Left ventricle myocardium inferior (tissue), 1 donor: ENCODE measurements around the gene SLC9A3. TPM values are rescaled to one million over a fixed set of nuclear protein-coding genes. Genes with fewer than 3 reads are reported as not detected.

Experiments
- DNase-seq: peaks from one replicate; pipeline ENCODE4 v3.0.0-alpha.2; 2020
- H3K27ac ChIP-seq: fragments of 200-600 bp; replicated peaks from 2 replicates; pipeline ENCODE4 v1.8.0; 2021
- H3K27me3 ChIP-seq: fragments of 200-600 bp; 2 replicates; pipeline ENCODE4 v1.8.0; 2021; ENCODE audit warnings: low read depth
- H3K36me3 ChIP-seq: fragments of 200-600 bp; 2 replicates; pipeline ENCODE4 v1.8.0; 2021
- H3K4me1 ChIP-seq: fragments of 200-600 bp; 2 replicates; pipeline ENCODE4 v1.8.0; 2021
- H3K4me3 ChIP-seq: fragments of 200-600 bp; 2 replicates; pipeline ENCODE4 v1.8.0; 2021; ENCODE audit warnings: mild to moderate bottlenecking, moderate library complexity
- H3K9me3 ChIP-seq: fragments of 200-600 bp; replicated peaks from 2 replicates; pipeline ENCODE4 v1.8.0; 2021
- intact Hi-C: fragments of 100-400 bp; cut with micrococcal nuclease; formaldehyde crosslinking; loops from one replicate; pipeline ENCODE4 v1.11.0; 2022
- total RNA-seq: library from RNA; stranded (reverse); fragmentation: NEBNext Ultra II Directional; extraction: Animal tissue kit (Norgen Biotek cat#: 25700); gene quantifications from one replicate; pipeline ENCODE4 v1.2.1, GENCODE V29; 2021
- TF ChIP-seq, protein P1 (sequence below): fragments of 200-600 bp; IDR thresholded peaks from 2 replicates; pipeline ENCODE4 v1.8.0; 2021; ENCODE audit warnings: antibody characterized with exemption, mild to moderate bottlenecking, borderline replicate concordance
- donor health status: DM: no; HTN: yes; CAD: no; lungs with severe emphysema.

The SLC9A3 gene
- total RNA-seq, 1 donor from 2014 or later: 0.91 TPM

GRCh38 chr5:555058-555623, 30.9 kb upstream of the SLC9A3 start:
- H3K27ac ChIP-seq: no peak overlapping the region
- H3K4me3 ChIP-seq: no peak overlapping the region
- peaks cover 7% of the 10 kb centered on the region for H3K9me3 ChIP-seq
- no peaks in the 10 kb centered on the region for H3K4me1 ChIP-seq
- H3K36me3 ChIP-seq: no peaks in the 10 kb centered on the region
- TF ChIP-seq, protein P1, sequence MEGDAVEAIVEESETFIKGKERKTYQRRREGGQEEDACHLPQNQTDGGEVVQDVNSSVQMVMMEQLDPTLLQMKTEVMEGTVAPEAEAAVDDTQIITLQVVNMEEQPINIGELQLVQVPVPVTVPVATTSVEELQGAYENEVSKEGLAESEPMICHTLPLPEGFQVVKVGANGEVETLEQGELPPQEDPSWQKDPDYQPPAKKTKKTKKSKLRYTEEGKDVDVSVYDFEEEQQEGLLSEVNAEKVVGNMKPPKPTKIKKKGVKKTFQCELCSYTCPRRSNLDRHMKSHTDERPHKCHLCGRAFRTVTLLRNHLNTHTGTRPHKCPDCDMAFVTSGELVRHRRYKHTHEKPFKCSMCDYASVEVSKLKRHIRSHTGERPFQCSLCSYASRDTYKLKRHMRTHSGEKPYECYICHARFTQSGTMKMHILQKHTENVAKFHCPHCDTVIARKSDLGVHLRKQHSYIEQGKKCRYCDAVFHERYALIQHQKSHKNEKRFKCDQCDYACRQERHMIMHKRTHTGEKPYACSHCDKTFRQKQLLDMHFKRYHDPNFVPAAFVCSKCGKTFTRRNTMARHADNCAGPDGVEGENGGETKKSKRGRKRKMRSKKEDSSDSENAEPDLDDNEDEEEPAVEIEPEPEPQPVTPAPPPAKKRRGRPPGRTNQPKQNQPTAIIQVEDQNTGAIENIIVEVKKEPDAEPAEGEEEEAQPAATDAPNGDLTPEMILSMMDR: no peak
- intact Hi-C loops: no loop called here
- peaks cover 62% of the 10 kb centered on the region for H3K27me3 ChIP-seq
- DNase-seq: no peak

GRCh38 chr5:554284-554988, 30.2 kb upstream of the SLC9A3 start:
- H3K27ac ChIP-seq: no peak overlapping the region
- no peaks in the 10 kb centered on the region for H3K36me3 ChIP-seq
- intact Hi-C loops: no loop called here
- H3K4me1 ChIP-seq: no peaks in the 10 kb centered on the region
- no peak for DNase-seq
- TF ChIP-seq, protein P1: no peak
- peaks cover 62% of the 10 kb centered on the region for H3K27me3 ChIP-seq
- H3K4me3 ChIP-seq: no peak overlapping the region
- peaks cover 7% of the 10 kb centered on the region for H3K9me3 ChIP-seq

DNA sequence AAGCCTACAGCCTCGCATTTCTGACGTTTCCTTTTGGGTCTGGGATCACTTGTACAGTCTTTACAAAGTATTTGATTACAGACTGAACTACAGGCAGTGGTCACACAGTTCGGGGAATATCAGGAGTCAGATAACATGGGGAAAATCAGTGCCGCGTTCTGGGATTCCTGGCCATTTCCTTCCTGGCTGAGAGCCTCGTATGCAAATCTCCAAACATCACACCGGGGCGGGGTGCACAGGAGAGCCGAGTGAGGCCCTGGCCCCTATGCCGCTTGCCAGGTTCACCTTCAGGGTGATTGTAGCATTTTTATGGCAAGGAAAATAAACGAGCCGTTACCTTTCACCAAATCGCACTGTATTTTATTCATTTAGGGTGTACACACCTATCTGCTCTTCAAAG, 29.6 kb upstream of the SLC9A3 start:
- no peaks in the 10 kb centered on the region for H3K4me1 ChIP-seq
- H3K27me3 ChIP-seq: peaks cover 61% of the 10 kb centered on the region
- DNase-seq: no peak
- H3K36me3 ChIP-seq: no peaks in the 10 kb centered on the region
- peaks cover 7% of the 10 kb centered on the region for H3K9me3 ChIP-seq
- intact Hi-C loops: no loop called here
- H3K27ac ChIP-seq: no peak overlapping the region
- TF ChIP-seq, protein P1: no peak
- no peak overlapping the region for H3K4me3 ChIP-seq

DNA sequence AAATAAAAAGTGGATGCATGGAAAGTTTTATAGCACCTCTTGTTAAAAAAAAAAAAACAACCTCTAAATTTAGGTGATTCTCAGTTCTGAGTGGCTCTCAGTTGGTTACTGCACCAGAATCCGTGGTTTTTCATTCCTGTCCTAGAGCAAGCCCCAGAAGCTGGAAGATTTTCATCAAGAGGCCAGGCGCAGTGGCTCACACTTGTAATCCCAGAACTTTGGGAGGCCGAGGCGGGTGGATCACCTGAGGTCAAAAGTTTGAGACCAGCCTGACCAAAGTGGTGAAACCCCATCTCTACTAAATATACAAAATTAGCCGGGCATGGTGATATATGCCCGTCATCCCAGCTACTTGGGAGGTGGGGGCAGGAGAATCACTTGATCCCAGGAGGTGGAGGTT, 27.2 kb upstream of the SLC9A3 start:
- Histone ChIP-seq H3K4me1 (no peaks in the 10 kb centered on the region), H3K27me3 (peaks cover 65% of the 10 kb centered on the region), H3K9me3 (peaks cover 7% of the 10 kb centered on the region), H3K36me3 (no peaks in the 10 kb centered on the region), H3K4me3 (no peak overlapping the region), H3K27ac (no peak overlapping the region)
- intact Hi-C loops: no loop called here
- no peak for DNase-seq
- TF ChIP-seq, protein P1: no peak

- Histone ChIP-seq H3K27me3 (peaks cover 72% of the 10 kb centered on the region), H3K27ac (no peak overlapping the region), H3K36me3 (no peaks in the 10 kb centered on the region), H3K9me3 (peaks cover 7% of the 10 kb centered on the region), H3K4me1 (no peaks in the 10 kb centered on the region), H3K4me3 (no peak overlapping the region)
- TF ChIP-seq, protein P1: no peak
- DNase-seq: no peak
- intact Hi-C loops: no loop called here
Measured at GRCh38 chr5:549229-549628, 25.0 kb upstream of the SLC9A3 start.
